ENCODE data around the gene KRTAP10-5.

- TF ChIP-seq CTCF (IDR thresholded peaks at IDR 0.05) (no peak), ATF3 (CRISPR knock-in tag; conservative IDR thresholded peaks at IDR 0.05) (no peak)
These were observed 5.5 kb upstream of the KRTAP10-5 start for GRCh38 chr21:44585892-44586291.
